NCI-H2196 treated with DMSO at 0.1 percent for 48 hours (cell line): ENCODE results near the gene VPS13D.
"Not testable (repeated sequence)": the region's sequence is repeated elsewhere in the genome, so short reads cannot be mapped to it uniquely, and the experiment has no call there.

Experiments used
- DNase-seq: peaks from one replicate; lab custom pipeline; 2025; ENCODE audit not compliant: unreplicated experiment; lab: John Stamatoyannopoulos, UW

The VPS13D gene

GRCh38 chr1:12530462-12531178 lies 300.8 kb downstream of the VPS13D start:
- no peak for DNase-seq

GRCh38 chr1:12531179-12531499 lies 301.3 kb downstream of the VPS13D start:
- DNase-seq, result no peak

GRCh38 chr1:12532405-12533315 lies 302.8 kb downstream of the VPS13D start:
- DNase-seq, result no peak

GRCh38 chr1:12536023-12536639 lies 306.3 kb downstream of the VPS13D start:
- no peak for DNase-seq

GRCh38 chr1:12537294-12537693 lies 307.5 kb downstream of the VPS13D start:
- DNase-seq, result no peak

GRCh38 chr1:12537906-12538461 lies 308.2 kb downstream of the VPS13D start:
- DNase-seq, result no peak

GRCh38 chr1:12538536-12538935 lies 308.7 kb downstream of the VPS13D start:
- DNase-seq, result not testable (repeated sequence)

GRCh38 chr1:12539320-12539704 lies 309.5 kb downstream of the VPS13D start:
- DNase-seq, result no peak

GRCh38 chr1:12539705-12540579 lies 310.1 kb downstream of the VPS13D start:
- DNase-seq, result no peak

- no peak for DNase-seq
Observed at GRCh38 chr1:12540580-12541273, 310.9 kb downstream of the VPS13D start.

- DNase-seq, result no peak
Observed at GRCh38 chr1:12541274-12542137, 311.7 kb downstream of the VPS13D start.

- no peak for DNase-seq
Observed at GRCh38 chr1:12542138-12542465, 312.3 kb downstream of the VPS13D start.

- DNase-seq, result no peak
Observed at GRCh38 chr1:12542616-12543592, 313.1 kb downstream of the VPS13D start.

- DNase-seq, result no peak
Observed at GRCh38 chr1:12543740-12544154, 313.9 kb downstream of the VPS13D start.

GRCh38 chr1:12544357-12544756 lies 314.5 kb downstream of the VPS13D start:
- no peak for DNase-seq

- DNase-seq, result no peak
Observed at GRCh38 chr1:12544992-12545391, 315.2 kb downstream of the VPS13D start.

- no peak for DNase-seq
Observed at GRCh38 chr1:12546771-12547585, 317.1 kb downstream of the VPS13D start.
